ENCODE measurements around the gene OLIG2.

Gene OLIG2

GRCh38 chr21:33010931-33011330 lies 14.8 kb upstream of the OLIG2 start:
- in situ Hi-C loops (cut with MboI; ENCODE audit: low sequenced_read_pairs, unreplicated experiment) = no loop called here
- TF ChIP-seq CTCF (IDR thresholded peaks at IDR 0.05; ENCODE audit: borderline replicate concordance, control extremely low read depth, extremely low read depth, insufficient read depth, missing control alignments) = no peak
- no peak for DNase-seq (ENCODE audit: low spot score)

GRCh38 chr21:33011462-33011861 lies 14.3 kb upstream of the OLIG2 start:
- DNase-seq (ENCODE audit: low spot score) = no peak
- in situ Hi-C loops (cut with MboI; ENCODE audit: low sequenced_read_pairs, unreplicated experiment) = no loop called here
- TF ChIP-seq CTCF (IDR thresholded peaks at IDR 0.05; ENCODE audit: borderline replicate concordance, control extremely low read depth, extremely low read depth, insufficient read depth, missing control alignments) = no peak

GRCh38 chr21:33013626-33014025 lies 12.1 kb upstream of the OLIG2 start:
- DNase-seq (ENCODE audit: low spot score) = no peak
- TF ChIP-seq CTCF (IDR thresholded peaks at IDR 0.05; ENCODE audit: borderline replicate concordance, control extremely low read depth, extremely low read depth, insufficient read depth, missing control alignments) = no peak
- in situ Hi-C loops (cut with MboI; ENCODE audit: low sequenced_read_pairs, unreplicated experiment) = no loop called here

- in situ Hi-C loops (cut with MboI; ENCODE audit: low sequenced_read_pairs, unreplicated experiment) = no loop called here
- no peak for TF ChIP-seq CTCF (IDR thresholded peaks at IDR 0.05; ENCODE audit: borderline replicate concordance, control extremely low read depth, extremely low read depth, insufficient read depth, missing control alignments)
- DNase-seq (ENCODE audit: low spot score) = no peak
These were observed 11.4 kb upstream of the OLIG2 start for GRCh38 chr21:33014331-33014730.

GRCh38 chr21:33015096-33015495 lies 10.6 kb upstream of the OLIG2 start:
- DNase-seq (ENCODE audit: low spot score) = no peak

GRCh38 chr21:33015756-33016155 lies 10.0 kb upstream of the OLIG2 start:
- in situ Hi-C loops (cut with MboI; ENCODE audit: low sequenced_read_pairs, unreplicated experiment) = no loop called here
- no peak for TF ChIP-seq CTCF (IDR thresholded peaks at IDR 0.05; ENCODE audit: borderline replicate concordance, control extremely low read depth, extremely low read depth, insufficient read depth, missing control alignments)
- DNase-seq (ENCODE audit: low spot score) = no peak

More at GRCh38 chr21:33015096-33015495, 10.6 kb upstream of the OLIG2 start:
- TF ChIP-seq CTCF (IDR thresholded peaks at IDR 0.05; ENCODE audit: borderline replicate concordance, control extremely low read depth, extremely low read depth, insufficient read depth, missing control alignments) = no peak
- in situ Hi-C loops (cut with MboI; ENCODE audit: low sequenced_read_pairs, unreplicated experiment) = no loop called here
